Measurements from ENCODE around the gene ALDH9A1. TPM values are rescaled to one million over a fixed set of nuclear protein-coding genes. Genes with fewer than 3 reads are reported as not detected.

The ALDH9A1 gene
- total RNA-seq, 2 experiments from 2014 or later, result 46.9 to 54.4 TPM

GRCh38 chr1:165637427-165637826 is 60.9 kb downstream of the ALDH9A1 start:
- Mint-ChIP-seq H3K27me3 (peaks cover 6% of the 10 kb centered on the region), H3K36me3 (ENCODE audit: low read depth) (peaks cover 16% of the 10 kb centered on the region), H3K4me1 (peaks cover 44% of the 10 kb centered on the region), H3K27ac (no peak overlapping the region), H3K9me3 (no peaks in the 10 kb centered on the region), H3K4me3 (no peak overlapping the region)
- CTCF ChIA-PET, result interaction anchor here (1.0 to 1.3 kb wide), 3 partner anchors 36 to 291 kb away, joined by 3 read pairs; no protein-coding TSS in a partner anchor
- no peak for DNase-seq
- POLR2A ChIA-PET, result interaction anchor here (0.8 to 2.1 kb wide), 3 partner anchors 10 to 61 kb away, joined by 3 to 6 read pairs (median 4); partner anchors contain the start of gene ALDH9A1

GRCh38 chr1:165635823-165636222 is 62.5 kb downstream of the ALDH9A1 start:
- CTCF ChIA-PET, result no interaction called here
- Mint-ChIP-seq H3K36me3 (ENCODE audit: low read depth) (peaks cover 16% of the 10 kb centered on the region), H3K27ac (no peak overlapping the region), H3K9me3 (no peaks in the 10 kb centered on the region), H3K4me1 (peaks cover 30% of the 10 kb centered on the region), H3K4me3 (no peak overlapping the region), H3K27me3 (peaks cover 6% of the 10 kb centered on the region)
- DNase-seq, result no peak
- POLR2A ChIA-PET, result no interaction called here

DNA sequence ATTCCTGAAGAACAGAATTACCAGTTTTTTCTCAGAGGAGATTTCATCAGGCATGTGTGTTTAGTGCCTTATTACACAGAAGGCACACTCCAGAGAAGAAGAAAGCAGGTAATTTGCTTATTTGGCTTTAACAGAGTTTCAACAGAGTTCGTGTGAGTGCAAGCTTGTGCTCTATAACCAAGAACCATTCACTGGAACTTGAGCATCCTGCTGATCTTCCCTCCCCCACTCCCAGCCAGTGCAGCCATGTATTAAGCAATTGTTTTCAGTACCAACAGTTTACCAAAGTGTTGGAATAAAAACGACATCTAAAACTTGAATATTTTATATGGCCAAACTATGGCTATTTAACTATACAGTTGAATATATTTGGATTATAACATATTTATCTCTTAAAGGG is 63.0 kb downstream of the ALDH9A1 start:
- no peak for DNase-seq
- H3K4me1 Mint-ChIP-seq, result peaks cover 25% of the 10 kb centered on the region
- H3K36me3 Mint-ChIP-seq (ENCODE audit: low read depth), result peaks cover 16% of the 10 kb centered on the region
- no peaks in the 10 kb centered on the region for H3K9me3 Mint-ChIP-seq
- CTCF ChIA-PET, result interaction anchor here (1.4 kb wide), 1 partner anchor 11 kb away, joined by 4 read pairs; no protein-coding TSS in a partner anchor
- no peak overlapping the region for H3K27ac Mint-ChIP-seq
- H3K27me3 Mint-ChIP-seq, result peaks cover 6% of the 10 kb centered on the region
- no peak overlapping the region for H3K4me3 Mint-ChIP-seq
- POLR2A ChIA-PET, result no interaction called here

GRCh38 chr1:165634154-165634921 is 64.0 kb downstream of the ALDH9A1 start:
- ChIA-PET POLR2A (no interaction called here), CTCF (interaction anchor here (1.4 kb wide), 1 partner anchor 12 kb away, joined by 4 read pairs; no protein-coding TSS in a partner anchor)
- no peak for DNase-seq
- no peak overlapping the region for H3K4me3 Mint-ChIP-seq
- peaks cover 16% of the 10 kb centered on the region for H3K36me3 Mint-ChIP-seq (ENCODE audit: low read depth)
- H3K4me1 Mint-ChIP-seq, result peaks cover 22% of the 10 kb centered on the region
- no peak overlapping the region for H3K27ac Mint-ChIP-seq
- H3K9me3 Mint-ChIP-seq, result no peaks in the 10 kb centered on the region
- H3K27me3 Mint-ChIP-seq, result peaks cover 6% of the 10 kb centered on the region

DNA sequence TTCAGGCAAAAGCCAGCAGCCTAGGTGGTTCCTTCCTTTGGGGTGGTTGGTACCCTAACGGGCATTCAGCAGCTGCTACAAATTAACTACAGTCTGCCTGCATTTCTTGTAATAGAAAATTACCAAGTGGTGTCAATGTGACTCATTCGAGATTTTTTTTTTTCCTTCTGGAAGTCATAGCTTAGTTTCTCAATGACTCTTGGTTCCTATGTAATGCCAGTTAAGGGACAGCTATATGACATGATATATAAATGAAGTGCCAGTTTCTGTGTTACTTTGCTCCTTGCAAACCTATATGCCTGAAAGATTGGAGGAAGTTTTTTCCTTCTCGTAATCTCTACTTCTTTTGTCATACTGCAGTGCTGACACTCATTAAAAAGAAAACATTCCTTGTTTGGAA is 64.7 kb downstream of the ALDH9A1 start:
- Mint-ChIP-seq H3K27me3 (peaks cover 6% of the 10 kb centered on the region), H3K27ac (no peak overlapping the region), H3K4me1 (peaks cover 18% of the 10 kb centered on the region), H3K9me3 (no peaks in the 10 kb centered on the region), H3K36me3 (ENCODE audit: low read depth) (peaks cover 13% of the 10 kb centered on the region), H3K4me3 (no peak overlapping the region)
- CTCF ChIA-PET, result interaction anchor here (0.7 to 2.2 kb wide), 4 partner anchors 12 to 273 kb away, joined by 3 to 7 read pairs (median 4); partner anchors contain the start of gene ALDH9A1
- POLR2A ChIA-PET, result no interaction called here
- no peak for DNase-seq

DNA sequence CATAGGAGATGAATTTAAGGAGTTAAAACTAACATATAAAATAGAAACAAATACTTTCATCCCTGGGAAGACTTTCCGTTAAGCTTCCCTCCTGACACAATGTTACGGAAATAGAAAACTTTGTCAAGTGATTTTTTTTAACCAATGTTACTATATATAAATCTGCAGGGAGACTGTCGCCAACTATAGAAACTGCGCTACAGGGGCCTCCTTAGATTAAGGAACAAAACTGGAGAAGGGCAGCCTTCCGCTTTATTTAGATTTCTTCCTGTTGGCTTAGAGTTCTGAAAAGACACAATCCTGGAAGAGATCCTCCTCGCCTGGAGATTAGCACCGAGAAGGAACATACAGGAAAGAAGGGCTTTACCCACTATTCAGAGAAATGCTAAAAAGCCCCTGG is 65.9 kb downstream of the ALDH9A1 start:
- Mint-ChIP-seq H3K36me3 (ENCODE audit: low read depth) (peaks cover 13% of the 10 kb centered on the region), H3K4me1 (peaks cover 18% of the 10 kb centered on the region), H3K27ac (no peak overlapping the region), H3K9me3 (no peaks in the 10 kb centered on the region), H3K4me3 (peak overlapping the region; percentile 17), H3K27me3 (peaks cover 10% of the 10 kb centered on the region)
- POLR2A ChIA-PET, result interaction anchor here (2.3 to 2.9 kb wide), 3 partner anchors 8 to 136 kb away, joined by 11 to 19 read pairs (median 13); partner anchors contain the start of gene TMCO1
- CTCF ChIA-PET, result interaction anchor here (0.6 to 2.2 kb wide), 5 partner anchors 13 to 136 kb away, joined by 3 to 7 read pairs (median 3); partner anchors contain the start of genes ALDH9A1 and TMCO1
- no peak for DNase-seq

DNA sequence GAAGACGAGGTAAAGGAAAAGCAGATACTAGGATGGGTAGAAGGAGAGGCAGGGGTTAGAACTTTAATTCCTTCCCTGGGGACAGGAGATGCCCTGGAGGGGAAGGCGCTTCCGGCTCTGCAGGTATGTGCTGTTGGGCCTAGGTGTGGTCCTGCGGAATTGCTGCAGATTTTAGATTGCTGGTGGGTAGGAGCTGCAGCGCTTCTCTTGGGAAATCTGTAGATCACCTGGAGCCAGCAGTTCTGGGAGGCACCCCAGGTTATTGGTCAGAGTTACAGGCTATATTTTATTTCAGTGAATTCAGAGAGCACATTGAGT is 66.3 kb downstream of the ALDH9A1 start:
- DNase-seq, result no peak
- H3K36me3 Mint-ChIP-seq (ENCODE audit: low read depth), result peaks cover 13% of the 10 kb centered on the region
- POLR2A ChIA-PET, result interaction anchor here (2.0 to 2.9 kb wide), 4 partner anchors 8 to 137 kb away, joined by 5 to 19 read pairs (median 12); partner anchors contain the start of gene TMCO1

DNA sequence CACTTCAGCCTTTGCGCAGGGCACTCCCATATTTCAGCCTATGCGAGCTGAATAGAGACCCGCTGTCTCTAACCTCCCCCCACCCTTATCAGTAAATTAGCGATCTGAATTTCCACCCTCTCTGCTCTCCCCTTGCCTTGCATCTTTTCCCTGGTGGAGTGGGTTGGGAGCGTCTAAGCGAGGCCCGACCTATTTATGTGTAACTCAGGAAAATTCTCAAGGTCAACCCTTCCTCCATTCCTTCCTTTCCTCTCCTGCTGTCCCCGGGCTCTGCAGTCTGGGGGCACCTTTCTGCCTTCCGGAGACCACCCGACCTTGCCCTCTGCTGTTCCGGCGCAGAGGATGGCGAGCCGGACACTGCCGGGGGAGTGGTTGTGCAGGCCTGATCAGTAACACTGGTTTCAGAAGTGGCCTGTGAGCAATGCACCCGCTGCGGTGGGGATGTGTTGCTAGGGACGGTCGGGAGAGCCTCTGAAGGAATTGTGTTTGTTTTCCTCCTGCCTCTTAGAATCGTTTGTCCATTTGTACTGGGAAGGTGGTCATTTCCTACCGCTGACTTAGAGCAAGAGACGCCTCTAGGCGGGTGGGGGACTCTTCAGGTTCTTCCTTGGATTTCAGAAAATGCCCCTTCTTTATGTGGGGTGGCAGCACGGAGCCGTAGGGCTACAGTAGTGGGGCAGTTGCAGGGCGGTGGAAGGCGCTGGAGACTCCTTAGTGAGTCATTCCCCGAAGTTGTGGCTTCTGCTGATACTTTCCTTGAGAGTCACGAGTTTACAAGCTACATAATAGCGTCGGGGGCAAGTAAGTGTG is 66.8 kb downstream of the ALDH9A1 start:
- H3K27me3 Mint-ChIP-seq, result peaks cover 10% of the 10 kb centered on the region
- H3K4me1 Mint-ChIP-seq, result peaks cover 16% of the 10 kb centered on the region
- no peaks in the 10 kb centered on the region for H3K9me3 Mint-ChIP-seq
- H3K4me3 Mint-ChIP-seq, result no peak overlapping the region
- ChIA-PET CTCF (interaction anchor here (0.6 to 2.2 kb wide), 7 partner anchors 14 to 137 kb away, joined by 3 to 7 read pairs (median 5); partner anchors contain the start of genes ALDH9A1 and TMCO1), POLR2A (interaction anchor here (1.7 to 2.9 kb wide), 5 partner anchors 8 to 137 kb away, joined by 5 to 19 read pairs (median 12); partner anchors contain the start of genes ALDH9A1 and TMCO1)
- DNase-seq, result peak; percentile 56
- peaks cover 9% of the 10 kb centered on the region for H3K36me3 Mint-ChIP-seq (ENCODE audit: low read depth)
- H3K27ac Mint-ChIP-seq, result no peak overlapping the region

More for the DNA sequence above, 66.3 kb downstream of the ALDH9A1 start:
- no peaks in the 10 kb centered on the region for H3K9me3 Mint-ChIP-seq
- H3K27me3 Mint-ChIP-seq, result peaks cover 10% of the 10 kb centered on the region
- H3K27ac Mint-ChIP-seq, result no peak overlapping the region
- CTCF ChIA-PET, result interaction anchor here (0.6 to 2.2 kb wide), 5 partner anchors 13 to 137 kb away, joined by 3 to 7 read pairs (median 3); partner anchors contain the start of genes ALDH9A1 and TMCO1
- H3K4me1 Mint-ChIP-seq, result peaks cover 18% of the 10 kb centered on the region
- H3K4me3 Mint-ChIP-seq, result no peak overlapping the region

- peaks cover 6% of the 10 kb centered on the region for H3K36me3 Mint-ChIP-seq (ENCODE audit: low read depth)
- ChIA-PET CTCF (interaction anchor here (0.5 to 1.2 kb wide), 5 partner anchors 30 to 74 kb away, joined by 3 to 7 read pairs (median 4); partner anchors contain the start of gene ALDH9A1), POLR2A (interaction anchor here (0.6 to 2.9 kb wide), 9 partner anchors 9 to 138 kb away, joined by 3 to 19 read pairs (median 6); partner anchors contain the start of genes ALDH9A1 and TMCO1)
- no peaks in the 10 kb centered on the region for H3K9me3 Mint-ChIP-seq
- H3K4me1 Mint-ChIP-seq, result peaks cover 16% of the 10 kb centered on the region
- peak within 1 kb of the TSS; percentile 56 for H3K27ac Mint-ChIP-seq
- H3K27me3 Mint-ChIP-seq, result peaks cover 10% of the 10 kb centered on the region
- no peak within 1 kb of the TSS for H3K4me3 Mint-ChIP-seq
- DNase-seq, result peak; percentile 93
These were observed 67.6 kb downstream of the ALDH9A1 start, which contains the start of gene MGST3 for GRCh38 chr1:165630629-165631341. Gene MGST3, plus strand, starts transcription at chr1:165631234. Its CDS starts 18,614 bp downstream, at chr1:165649848.

GRCh38 chr1:165629848-165630628 is 68.3 kb downstream of the ALDH9A1 start:
- Mint-ChIP-seq H3K4me3 (no peak overlapping the region), H3K36me3 (ENCODE audit: low read depth) (peaks cover 4% of the 10 kb centered on the region)

GRCh38 chr1:165629151-165629550 is 69.2 kb downstream of the ALDH9A1 start:
- Mint-ChIP-seq H3K27me3 (peaks cover 13% of the 10 kb centered on the region), H3K4me3 (no peak overlapping the region), H3K9me3 (no peaks in the 10 kb centered on the region), H3K27ac (no peak overlapping the region), H3K36me3 (ENCODE audit: low read depth) (peaks cover 4% of the 10 kb centered on the region), H3K4me1 (peaks cover 13% of the 10 kb centered on the region)
- ChIA-PET CTCF (no interaction called here), POLR2A (no interaction called here)
- DNase-seq, result no peak

More at GRCh38 chr1:165629848-165630628, 68.3 kb downstream of the ALDH9A1 start:
- no peak for DNase-seq
- Mint-ChIP-seq H3K27me3 (peaks cover 10% of the 10 kb centered on the region), H3K4me1 (peaks cover 16% of the 10 kb centered on the region), H3K27ac (peak overlapping the region; percentile 56), H3K9me3 (no peaks in the 10 kb centered on the region)
- ChIA-PET POLR2A (interaction anchor here (0.6 to 2.9 kb wide), 9 partner anchors 10 to 139 kb away, joined by 3 to 19 read pairs (median 6); partner anchors contain the start of genes ALDH9A1 and TMCO1), CTCF (interaction anchor here (1.0 to 1.2 kb wide), 4 partner anchors 30 to 71 kb away, joined by 3 to 7 read pairs (median 4); partner anchors contain the start of gene ALDH9A1)

Data from activated CD4-positive, alpha-beta memory T cell treated with anti-CD3 and anti-CD28 coated beads, Interleukin-2, amount 10 ng/mL, durations not matched to agents 7 days and 5 days (primary cell).